Measurements from ENCODE around the gene ZFPM1.

ZFPM1 gene

GRCh38 chr16:88548131-88548874 lies 95.2 kb downstream of the ZFPM1 start:
- no peak for DNase-seq

- DNase-seq = no peak
Observed at GRCh38 chr16:88548985-88549384, 95.9 kb downstream of the ZFPM1 start.

- DNase-seq = no peak
Observed at GRCh38 chr16:88549671-88550245, 96.7 kb downstream of the ZFPM1 start.

GRCh38 chr16:88550246-88550661 lies 97.2 kb downstream of the ZFPM1 start:
- DNase-seq = no peak

- no peak for DNase-seq
Observed at GRCh38 chr16:88552166-88552565, 99.1 kb downstream of the ZFPM1 start.

- no peak for DNase-seq
Observed at GRCh38 chr16:88552815-88553214, 99.7 kb downstream of the ZFPM1 start.

GRCh38 chr16:88553739-88554138 lies 100.7 kb downstream of the ZFPM1 start:
- DNase-seq = no peak

- DNase-seq = no peak
Observed at GRCh38 chr16:88554711-88555264, 101.7 kb downstream of the ZFPM1 start.

GRCh38 chr16:88556294-88556988 lies 103.4 kb downstream of the ZFPM1 start:
- DNase-seq = no peak

GRCh38 chr16:88558457-88559442 lies 105.7 kb downstream of the ZFPM1 start:
- peak; percentile 82 for DNase-seq

- peak; percentile 63 for DNase-seq
Observed at GRCh38 chr16:88560714-88561484, 107.8 kb downstream of the ZFPM1 start.

GRCh38 chr16:88561485-88562359 lies 108.6 kb downstream of the ZFPM1 start:
- DNase-seq = peak; percentile 75

GRCh38 chr16:88566158-88566557 lies 113.1 kb downstream of the ZFPM1 start:
- peak; percentile 55 for DNase-seq

- peak; percentile 41 for DNase-seq
Observed at GRCh38 chr16:88568710-88569613, 115.9 kb downstream of the ZFPM1 start.

GRCh38 chr16:88569614-88569984 lies 116.5 kb downstream of the ZFPM1 start:
- DNase-seq = no peak

GRCh38 chr16:88569985-88570690 lies 117.1 kb downstream of the ZFPM1 start, which contains the start of gene ZC3H18:
Gene ZC3H18 (plus strand): TSS chr16:88570403. CDS start chr16:88577124, 6,721 bp downstream.
- DNase-seq = peak; percentile 98

GRCh38 chr16:88570691-88571092 lies 117.6 kb downstream of the ZFPM1 start:
- DNase-seq = peak; percentile 58

- DNase-seq = no peak
Observed at GRCh38 chr16:88575251-88575650, 122.2 kb downstream of the ZFPM1 start.

- DNase-seq = no peak
Observed at GRCh38 chr16:88576307-88576706, 123.2 kb downstream of the ZFPM1 start.
